Right lobe of liver (tissue), 6 donors: Measurements from ENCODE around the gene OR10G7. TPM values are rescaled to one million over a fixed set of nuclear protein-coding genes. Genes with fewer than 3 reads are reported as not detected.

ENCODE experiments used
- ATAC-seq, 4 donors: fragments of 200-7000 bp; cut with Tn5 transposase; one replicate each; pipeline ENCODE4 v1.9.1; 2020; ENCODE audit warnings: mild to moderate bottlenecking in 4 of 4, moderate library complexity in 4 of 4
- DNase-seq, 3 donors: peaks; one replicate each; pipeline ENCODE4 v3.0.0-alpha.2; 2020
- H3K27ac ChIP-seq, 3 donors: fragments of 200-600 bp; one replicate each; pipeline ENCODE4 v1.8.0; 2022
- H3K27me3 ChIP-seq, 2 donors: fragments of 200-600 bp; one replicate each; pipeline ENCODE4 v1.8.0; 2022
- H3K36me3 ChIP-seq, 4 donors: fragments of 200-600 bp; sonication (generic) in 1 of 4; one replicate each; pipeline versions ENCODE4 v1.5.1 to v1.8.0; 2017 to 2022; ENCODE audit warnings: control low read depth in 1 of 4
- H3K4me1 ChIP-seq, 4 donors: fragments of 200-600 bp; sonication (generic) in 1 of 4; one replicate each; pipeline versions ENCODE4 v1.5.1 to v1.8.0; 2017 to 2022; ENCODE audit warnings: control low read depth in 1 of 4
- H3K4me3 ChIP-seq, 3 donors: fragments of 200-600 bp; one replicate each; pipeline ENCODE4 v1.8.0; 2022
- H3K9me3 ChIP-seq, 4 donors: fragments of 200-600 bp; sonication (generic) in 1 of 4; one replicate each; pipeline versions ENCODE4 v1.5.1 to v1.8.0; 2017 to 2022; ENCODE audit warnings: control low read depth in 1 of 4
- POLR2A ChIP-seq: fragments of 450-650 bp; IDR thresholded peaks from one replicate; pipeline ENCODE4 v1.6.1; 2017; ENCODE audit warnings: antibody characterized with exemption, mild to moderate bottlenecking
- WGBS: methylation state at CpG from one replicate; pipeline ENCODE4 v1.1.6; 2018; ENCODE audit warnings: low coverage, low lambda C conversion rate; ENCODE audit not compliant: insufficient coverage; ENCODE audit errors: missing lambda C conversion rate; 5-methylcytosine and 5-hydroxymethylcytosine counted together
- intact Hi-C, 2 donors: fragments of 100-400 bp; cut with DNase I; formaldehyde crosslinking; loops; one replicate each; pipeline versions ENCODE4 v1.11.2 to v1.14.1; 2022
- long read RNA-seq: library from polyadenylated mRNA; unstranded; transcript quantifications from one replicate; pipeline ENCODE4 v2.0.0, GENCODE V29; 2019
- total RNA-seq, 6 experiments: library from RNA; depleted of rRNA in 2 of 6; stranded (reverse); fragments of >200 nt in 2 of 6; fragmentation: NEBNext Ultra II Directional in 3 of 6; extraction: Animal tissue kit (Norgen Biotek cat#: 25700) in 3 of 6; gene quantifications; one replicate each; pipeline versions ENCODE4 v1.1.0 to v1.2.4, GENCODE V29; 2016 to 2023
- TF ChIP-seq, protein P1 (sequence below), 4 donors: fragments of 200-600 bp in 3 of 4; fragments of 450-650 bp in 1 of 4; IDR thresholded peaks; one replicate each; pipeline versions ENCODE4 v1.5.1 to v1.8.0; 2016 to 2022; ENCODE audit warnings: antibody characterized with exemption in 4 of 4, mild to moderate bottlenecking in 2 of 4
- donor health status: DM: no; HTN: yes; CAD: no.
- donor health status: DM: no; HTN: no; CAD: no.
- donor health status: DM: no; HTN: no; CAD: no.
- donor health status: DM: no; HTN: yes; CAD: no.
- donor health status: DM: no; HTN: yes; CAD: no.

Gene OR10G7
- not detected for total RNA-seq
- long read RNA-seq, result 0 reads

DNA sequence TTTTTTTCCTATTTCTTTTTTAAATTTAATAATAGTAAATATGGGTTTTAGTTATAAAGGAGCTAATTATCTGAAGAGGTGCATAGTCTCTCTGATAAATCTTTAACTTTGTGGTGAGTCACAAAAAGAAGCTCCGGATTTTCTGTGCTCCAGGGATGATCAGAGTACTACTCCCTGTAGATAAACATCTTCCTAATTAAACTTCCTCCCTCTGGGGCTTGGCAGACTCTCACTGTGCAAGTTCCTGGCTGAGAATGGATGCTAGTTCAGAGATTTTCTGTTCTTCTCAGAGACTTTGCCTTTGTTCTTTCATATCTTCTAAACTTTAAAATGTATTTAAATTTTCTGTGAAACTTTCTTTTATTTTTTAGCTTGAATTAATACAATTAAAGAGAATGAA is at the start of gene OR10G7:
Gene OR10G7, minus strand, starts transcription at position 72 of the 400 bp plus-strand sequence. CDS start 2,324 bp downstream, outside the sequence.
- TF ChIP-seq, protein P1, sequence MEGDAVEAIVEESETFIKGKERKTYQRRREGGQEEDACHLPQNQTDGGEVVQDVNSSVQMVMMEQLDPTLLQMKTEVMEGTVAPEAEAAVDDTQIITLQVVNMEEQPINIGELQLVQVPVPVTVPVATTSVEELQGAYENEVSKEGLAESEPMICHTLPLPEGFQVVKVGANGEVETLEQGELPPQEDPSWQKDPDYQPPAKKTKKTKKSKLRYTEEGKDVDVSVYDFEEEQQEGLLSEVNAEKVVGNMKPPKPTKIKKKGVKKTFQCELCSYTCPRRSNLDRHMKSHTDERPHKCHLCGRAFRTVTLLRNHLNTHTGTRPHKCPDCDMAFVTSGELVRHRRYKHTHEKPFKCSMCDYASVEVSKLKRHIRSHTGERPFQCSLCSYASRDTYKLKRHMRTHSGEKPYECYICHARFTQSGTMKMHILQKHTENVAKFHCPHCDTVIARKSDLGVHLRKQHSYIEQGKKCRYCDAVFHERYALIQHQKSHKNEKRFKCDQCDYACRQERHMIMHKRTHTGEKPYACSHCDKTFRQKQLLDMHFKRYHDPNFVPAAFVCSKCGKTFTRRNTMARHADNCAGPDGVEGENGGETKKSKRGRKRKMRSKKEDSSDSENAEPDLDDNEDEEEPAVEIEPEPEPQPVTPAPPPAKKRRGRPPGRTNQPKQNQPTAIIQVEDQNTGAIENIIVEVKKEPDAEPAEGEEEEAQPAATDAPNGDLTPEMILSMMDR (IDR thresholded peaks at IDR 0.05), result no peak
- no peak for TF ChIP-seq POLR2A
- no peak within 1 kb of the TSS for H3K4me3 ChIP-seq
- H3K27ac ChIP-seq, result no peak within 1 kb of the TSS
- peaks cover 0 to under 1% of the 10 kb centered on the region in 2 donors for H3K27me3 ChIP-seq
- DNase-seq (no peak), ATAC-seq (no peak)
- H3K36me3 ChIP-seq, result no peaks in the 10 kb centered on the region
- no peaks in the 10 kb centered on the region for H3K4me1 ChIP-seq
- WGBS, result 6% methylated on average over 1 of the region's 1 CpG
- intact Hi-C loops, result no loop called here
- H3K9me3 ChIP-seq, result no peaks in the 10 kb centered on the region

GRCh38 chr11:124085997-124086846 is 45.1 kb upstream of the OR10G7 start:
- H3K36me3 ChIP-seq, result no peaks in the 10 kb centered on the region
- no peaks in the 10 kb centered on the region for H3K4me1 ChIP-seq
- H3K27ac ChIP-seq, result no peak overlapping the region
- H3K27me3 ChIP-seq, result no peaks in the 10 kb centered on the region
- intact Hi-C loops, result no loop called here
- no peak overlapping the region for H3K4me3 ChIP-seq
- no peak for TF ChIP-seq POLR2A
- TF ChIP-seq, protein P1 (IDR thresholded peaks at IDR 0.05), result no peak
- ATAC-seq (no peak), DNase-seq (no peak)
- 43% methylated on average over 10 of the region's 10 CpGs for WGBS
- H3K9me3 ChIP-seq, result no peaks in the 10 kb centered on the region

DNA sequence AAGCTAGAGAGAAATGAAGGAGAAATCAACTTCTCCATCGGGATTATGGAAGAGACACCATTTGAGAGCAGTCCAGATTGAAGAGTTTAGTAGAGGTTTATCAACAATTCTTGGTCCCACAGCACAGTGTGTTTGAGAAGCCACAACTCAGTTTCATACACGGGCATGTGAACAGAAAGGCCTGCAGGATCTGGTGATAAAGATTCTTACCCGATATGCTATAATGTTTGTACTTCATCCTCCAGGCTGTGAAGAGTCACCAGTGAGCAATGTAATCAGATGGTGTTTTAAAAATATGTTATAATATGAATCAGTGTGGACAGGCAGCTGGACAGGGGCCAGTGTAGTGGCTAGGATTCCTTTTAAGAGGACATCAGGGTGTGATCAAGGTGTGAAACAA is 44.5 kb upstream of the OR10G7 start:
- TF ChIP-seq POLR2A, result no peak
- TF ChIP-seq, protein P1 (IDR thresholded peaks at IDR 0.05), result no peak
- ATAC-seq, result no peak

DNA sequence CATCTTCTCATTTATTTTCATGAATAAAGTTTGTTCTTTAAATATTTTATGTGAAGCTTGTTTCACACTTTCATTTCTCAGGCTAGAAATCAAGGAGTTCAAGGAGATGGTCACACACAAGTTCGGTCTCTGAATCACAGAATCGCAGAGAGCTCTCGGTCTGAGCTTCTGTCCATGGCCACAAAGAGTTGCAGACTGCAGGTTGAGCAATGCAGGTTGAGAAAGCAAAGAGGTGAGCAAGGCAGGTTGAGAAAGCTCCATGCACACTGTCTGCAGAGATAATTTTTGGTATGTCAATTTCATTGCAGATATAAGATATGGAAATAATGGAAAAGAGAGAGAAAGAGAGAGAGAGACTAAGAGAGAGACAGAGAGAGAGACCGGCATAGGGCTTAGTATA is 41.2 kb upstream of the OR10G7 start:
- no peaks in the 10 kb centered on the region for H3K4me1 ChIP-seq
- H3K36me3 ChIP-seq, result no peaks in the 10 kb centered on the region
- no peak for ATAC-seq

More for the DNA sequence above, 44.5 kb upstream of the OR10G7 start:
- Histone ChIP-seq H3K9me3 (no peaks in the 10 kb centered on the region), H3K4me3 (no peak overlapping the region), H3K36me3 (no peaks in the 10 kb centered on the region), H3K27me3 (no peaks in the 10 kb centered on the region), H3K27ac (no peak overlapping the region), H3K4me1 (no peaks in the 10 kb centered on the region)
- intact Hi-C loops, result no loop called here
- no peak for DNase-seq
- WGBS, result 57% methylated on average over 3 of the region's 3 CpGs

More for the DNA sequence above, 41.2 kb upstream of the OR10G7 start:
- Histone ChIP-seq H3K27ac (no peak overlapping the region), H3K9me3 (no peaks in the 10 kb centered on the region), H3K4me3 (no peak overlapping the region), H3K27me3 (peaks cover 0 to 1% of the 10 kb centered on the region in 2 donors)
- WGBS, result 52% methylated on average over 4 of the region's 4 CpGs
- DNase-seq, result no peak
- TF ChIP-seq POLR2A, result no peak
- TF ChIP-seq, protein P1 (IDR thresholded peaks at IDR 0.05), result no peak
- intact Hi-C loops, result no loop called here
